GM21717 (cell line): ENCODE results near the gene IFT172.
"Not testable (repeated sequence)": the region's sequence is repeated elsewhere in the genome, so short reads cannot be mapped to it uniquely, and the experiment has no call there.

Experiments used
- ATAC-seq: cut with Tn5 transposase; IDR thresholded peaks from one replicate; pipeline ENCODE4 v1.9.1; 2021; ENCODE audit warnings: mild to moderate bottlenecking, moderate library complexity; ENCODE audit not compliant: unreplicated experiment

The IFT172 gene

DNA sequence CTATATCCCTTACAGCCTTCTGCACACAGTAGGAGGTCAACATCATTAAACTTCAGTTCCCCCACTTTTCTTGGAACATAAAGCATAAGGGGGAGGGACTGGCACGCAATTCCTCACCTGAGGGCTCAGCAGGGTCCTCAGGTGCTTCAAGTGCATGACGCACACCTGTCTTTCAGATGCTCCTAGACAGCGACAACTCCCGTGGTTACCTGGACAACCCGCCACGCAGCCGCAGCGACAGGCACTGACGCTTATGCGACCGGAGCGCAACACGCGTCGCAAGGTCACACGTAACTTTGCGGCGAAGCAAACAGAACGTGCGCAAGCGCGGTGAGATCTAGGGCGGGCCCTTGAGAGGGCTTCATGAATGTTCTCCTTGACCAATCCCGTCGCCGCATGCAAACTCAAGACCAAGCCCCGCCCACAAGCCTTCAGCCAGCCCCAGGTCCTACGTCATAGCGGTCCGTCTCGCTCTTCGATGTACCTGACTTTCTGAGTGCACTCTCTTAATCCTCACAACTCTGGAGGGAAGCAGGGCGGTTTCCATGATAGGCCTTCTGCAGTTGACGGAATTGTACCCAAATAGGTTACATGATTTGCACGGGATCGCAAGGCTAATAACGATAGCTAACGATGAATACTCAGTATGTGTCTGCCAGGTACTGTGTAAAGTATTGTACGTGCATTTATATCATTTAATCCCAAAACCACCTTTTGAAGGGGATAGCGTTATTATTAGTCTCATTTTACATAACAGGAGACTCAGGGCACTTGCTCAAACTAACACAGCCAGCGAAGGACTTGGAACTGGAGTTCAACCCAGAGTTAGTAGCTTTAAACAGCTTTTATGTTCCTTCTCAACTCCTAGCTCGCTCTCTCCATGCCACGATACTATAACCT, at the start of gene IFT172:
Gene IFT172, minus strand, starts transcription at position 246 of the 900 bp plus-strand sequence. Its CDS starts 90 bp downstream, at position 156.
- peak; percentile 93 for ATAC-seq

DNA sequence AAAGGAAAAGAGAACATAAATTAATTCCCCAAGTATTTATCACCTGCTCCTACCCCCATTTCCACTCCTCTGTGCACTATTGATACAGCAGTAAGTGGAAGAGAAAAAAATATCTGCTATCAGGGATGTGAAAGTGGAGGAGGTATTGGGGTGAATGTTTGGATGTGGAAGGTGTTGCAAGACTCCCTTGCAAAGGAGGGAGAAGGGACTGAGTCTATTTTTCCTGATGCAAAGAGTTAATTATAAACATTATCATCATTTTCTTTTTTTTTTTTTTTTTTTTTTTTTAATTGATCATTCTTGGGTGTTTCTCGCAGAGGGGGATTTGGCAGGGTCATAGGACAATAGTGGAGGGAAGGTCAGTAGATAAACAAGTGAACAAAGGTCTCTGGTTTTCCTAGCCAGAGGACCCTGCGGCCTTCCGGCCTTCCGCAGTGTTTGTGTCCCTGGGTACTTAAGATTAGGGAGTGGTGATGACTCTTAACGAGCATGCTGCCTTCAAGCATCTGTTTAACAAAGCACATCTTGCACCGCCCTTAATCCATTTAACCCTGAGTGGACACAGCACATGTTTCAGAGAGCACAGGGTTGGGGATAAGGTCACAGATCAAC, 49.4 kb upstream of the IFT172 start:
- ATAC-seq = not testable (repeated sequence)

DNA sequence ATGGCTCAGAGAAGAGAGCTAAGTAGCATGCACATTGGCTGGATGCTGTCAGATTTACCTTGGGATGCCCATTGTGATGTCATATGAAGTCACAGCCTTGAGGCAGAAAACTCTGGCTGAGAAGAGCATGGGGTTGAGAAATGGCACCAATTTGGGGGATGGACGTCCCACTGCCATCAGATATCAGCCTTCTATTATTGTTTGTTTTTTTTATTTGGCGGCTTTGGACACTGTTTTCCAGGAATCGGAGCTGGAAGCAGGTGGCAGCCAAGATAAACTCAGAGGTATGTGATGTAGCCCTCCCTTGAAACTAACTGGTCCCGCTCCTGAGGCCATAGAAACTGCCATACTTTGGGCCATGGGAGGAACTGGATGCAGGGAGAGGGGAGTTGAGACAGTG, 47.7 kb upstream of the IFT172 start:
- ATAC-seq = no peak

DNA sequence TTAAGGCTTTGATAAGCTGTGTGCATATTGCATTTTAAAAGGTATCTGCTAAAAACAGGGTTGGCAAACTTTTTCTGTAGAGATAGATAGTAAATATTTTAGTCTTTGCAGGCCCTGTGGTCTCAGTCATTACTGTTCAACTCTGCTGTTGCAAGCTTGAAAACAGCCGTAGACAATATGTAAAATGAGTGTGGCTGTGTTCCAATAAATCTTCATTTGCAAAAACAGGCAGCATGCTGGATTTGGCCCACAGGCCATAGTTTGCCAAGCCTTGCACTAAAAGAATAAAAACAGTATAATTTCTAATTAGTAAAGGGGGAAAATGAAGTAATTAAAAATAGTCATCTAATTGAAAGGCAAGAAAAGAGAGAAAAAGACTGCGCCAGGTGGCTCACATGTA, 42.4 kb upstream of the IFT172 start:
- ATAC-seq = no peak

DNA sequence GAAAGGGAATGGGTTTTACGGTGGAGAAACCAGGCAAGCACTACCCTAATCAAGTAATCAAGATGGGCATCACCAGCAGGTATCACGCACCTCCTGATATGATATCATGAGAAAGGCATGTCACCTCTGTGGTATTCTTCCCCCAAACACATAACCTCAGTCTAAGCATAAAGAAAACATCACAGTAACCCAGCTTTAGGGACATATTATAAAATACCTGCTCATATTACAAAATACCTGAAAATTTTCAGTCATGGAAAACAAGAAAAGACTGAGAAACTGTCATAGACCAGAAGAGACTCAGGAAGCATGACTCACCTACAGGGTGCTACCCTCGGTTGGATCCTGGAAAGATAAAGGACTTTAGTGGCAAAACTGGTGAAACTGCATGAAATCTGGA, 37.6 kb upstream of the IFT172 start:
- no peak for ATAC-seq

GRCh38 chr2:27522400-27522945, 32.9 kb upstream of the IFT172 start:
- no peak for ATAC-seq

- no peak for ATAC-seq
These were observed 30.8 kb upstream of the IFT172 start for GRCh38 chr2:27520316-27520715.

DNA sequence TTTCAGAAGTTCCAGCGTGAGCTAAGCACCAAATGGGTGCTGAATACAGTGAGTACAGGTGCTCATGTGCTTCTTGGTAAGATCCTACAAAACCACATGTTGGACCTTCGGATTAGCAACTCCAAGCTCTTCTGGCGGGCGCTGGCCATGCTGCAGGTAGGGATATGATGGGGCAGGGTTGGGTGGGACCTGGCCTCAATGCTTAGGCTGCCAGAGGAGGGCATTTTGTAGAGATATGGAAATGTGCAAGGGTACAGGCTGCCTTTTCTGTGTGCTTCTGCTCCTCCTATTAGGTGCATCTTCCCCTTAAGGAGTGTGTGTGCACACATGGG, 29.2 kb upstream of the IFT172 start:
- no peak for ATAC-seq

GRCh38 chr2:27518113-27518781, 28.7 kb upstream of the IFT172 start:
- ATAC-seq = no peak

- no peak for ATAC-seq
These were observed 19.8 kb upstream of the IFT172 start for GRCh38 chr2:27509326-27509725.

DNA sequence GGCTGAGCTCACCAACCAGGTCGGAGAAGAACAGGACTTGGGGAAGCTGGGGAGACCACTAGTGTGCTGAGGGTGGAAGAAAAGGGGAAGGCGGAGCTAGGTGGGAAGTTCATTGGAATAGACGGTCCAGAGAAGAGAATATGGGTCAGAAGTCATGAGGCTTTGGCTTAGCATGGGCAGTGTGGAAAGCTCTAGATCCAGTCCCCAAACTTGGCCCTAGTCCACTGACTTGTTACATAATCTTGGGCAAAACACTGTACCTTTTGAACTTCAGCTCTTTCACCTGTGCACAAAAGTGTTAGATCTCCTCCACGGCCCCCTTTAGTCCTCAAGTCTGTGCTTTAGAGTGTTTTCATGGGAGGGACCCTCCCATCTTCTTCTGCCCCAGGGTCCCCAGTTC, 17.8 kb upstream of the IFT172 start:
- ATAC-seq = no peak

DNA sequence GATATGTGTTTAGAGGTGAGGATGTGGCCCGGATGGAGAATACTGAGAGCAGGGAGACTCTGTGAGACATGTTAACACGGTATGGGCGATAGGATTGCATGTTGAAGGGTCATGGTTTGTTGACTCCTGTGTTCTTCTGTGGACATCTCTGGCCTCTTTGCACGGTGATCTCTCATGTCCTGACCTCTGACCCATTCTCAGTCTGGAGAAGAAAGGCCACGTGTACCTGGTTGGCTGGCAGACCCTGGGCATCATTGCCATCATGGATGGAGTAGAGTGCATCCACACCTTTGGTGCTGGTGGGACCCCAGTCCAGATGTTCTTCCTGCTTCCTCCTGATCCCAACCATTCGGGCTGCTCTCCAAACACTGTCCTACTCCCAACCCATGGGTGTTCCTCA, 17.0 kb upstream of the IFT172 start:
- no peak for ATAC-seq

DNA sequence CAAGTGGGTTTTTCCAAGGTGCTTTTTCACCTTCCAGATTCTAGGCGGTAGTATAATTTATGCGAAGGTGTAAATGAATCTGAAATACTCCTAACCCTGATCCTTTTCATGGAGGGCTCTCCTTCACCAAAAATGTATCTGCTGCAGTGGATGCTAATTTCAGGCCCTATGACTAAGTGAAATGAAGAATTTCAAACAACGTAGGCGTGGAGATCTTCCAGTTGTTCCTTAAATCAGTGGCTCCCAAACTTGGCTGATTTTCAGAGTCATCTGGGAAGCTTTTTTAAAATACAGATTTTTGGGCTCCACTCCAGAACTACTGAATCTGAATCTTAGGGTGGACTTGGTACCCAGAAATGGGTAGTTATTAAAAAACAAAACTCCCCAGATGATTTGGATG, 12.6 kb upstream of the IFT172 start:
- ATAC-seq = no peak

GRCh38 chr2:27501042-27501441, 11.5 kb upstream of the IFT172 start:
- no peak for ATAC-seq

DNA sequence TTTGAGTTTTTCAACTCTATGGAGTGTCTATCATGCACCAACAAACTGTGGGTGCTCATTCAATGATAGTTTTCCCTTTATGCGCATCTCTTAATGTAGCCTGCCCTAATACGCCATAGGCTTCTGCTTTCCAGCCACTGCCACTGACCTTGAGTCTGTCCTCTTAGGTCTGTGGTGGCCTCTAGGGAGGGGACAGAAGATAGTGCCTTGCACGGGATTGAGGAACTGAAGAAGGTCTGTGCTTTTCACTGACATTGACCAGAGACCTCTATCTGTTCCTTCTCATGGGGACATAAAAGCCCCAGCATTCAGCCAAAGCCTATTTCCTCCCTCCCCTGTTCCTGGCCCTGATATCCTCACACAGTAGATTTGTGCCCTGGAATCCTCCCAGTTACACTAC, 9.4 kb upstream of the IFT172 start:
- ATAC-seq = no peak

- ATAC-seq = no peak
These were observed 7.7 kb upstream of the IFT172 start for GRCh38 chr2:27497288-27497627.

DNA sequence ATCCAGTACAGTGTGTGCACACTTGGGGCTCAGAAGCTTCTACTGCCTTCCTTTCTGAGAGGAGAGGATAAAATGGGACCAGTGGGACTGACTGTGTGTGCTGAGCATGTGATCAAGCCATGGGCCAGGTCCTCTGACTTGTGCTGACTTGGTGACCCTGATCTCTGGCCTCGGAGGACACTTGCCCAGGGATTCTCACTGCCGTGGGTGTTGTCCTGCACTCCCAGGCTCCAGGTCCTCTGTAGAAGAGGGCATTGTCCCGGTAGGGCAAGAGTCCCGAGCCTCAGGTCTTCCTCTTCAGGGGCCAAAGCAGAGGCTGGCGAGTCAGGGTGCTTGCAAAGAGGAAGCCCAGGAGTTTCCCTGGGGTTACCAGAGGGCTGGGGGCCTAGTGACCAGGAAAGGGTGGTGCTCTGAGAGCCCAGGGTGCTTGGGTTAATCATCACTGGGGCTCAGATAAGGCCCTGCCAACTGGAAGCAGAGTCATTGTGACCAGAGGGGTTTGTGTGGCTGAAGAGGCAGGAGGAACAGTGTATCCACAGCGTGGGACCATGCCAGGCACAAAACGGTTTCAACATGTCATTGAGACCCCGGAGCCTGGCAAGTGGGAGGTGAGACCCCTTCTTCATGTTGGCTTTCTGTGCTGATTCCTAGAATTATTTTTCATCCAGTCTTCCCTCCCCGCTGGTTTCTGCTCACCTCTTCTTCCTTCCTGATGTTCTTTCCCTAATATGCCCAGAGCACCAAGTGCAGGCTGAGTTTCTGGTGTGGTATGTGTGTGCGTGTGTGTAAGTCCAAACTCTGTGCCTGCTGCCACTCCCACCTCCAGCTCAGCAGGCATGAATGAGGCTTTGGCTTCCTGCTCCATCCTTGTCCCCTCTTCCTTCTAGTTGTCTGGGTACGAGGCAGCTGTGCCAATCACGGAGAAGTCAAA, 7.1 kb upstream of the IFT172 start, which contains the start of gene GCKR:
Gene GCKR, plus strand, starts transcription at position 483 of the 931 bp plus-strand sequence. Its CDS starts 66 bp downstream, at position 549.
- no peak for ATAC-seq

- no peak for ATAC-seq
These were observed 6.4 kb upstream of the IFT172 start for GRCh38 chr2:27495840-27496356.

GRCh38 chr2:27494944-27495554, 5.5 kb upstream of the IFT172 start, which contains the start of gene FNDC4:
TSS of gene FNDC4 (minus strand) at chr2:27495200. CDS start at chr2:27494679, 521 bp downstream.
- ATAC-seq = no peak
